HG02943 (cell line): ENCODE data around the gene MORN3.

Source experiments
- ATAC-seq: cut with Tn5 transposase; IDR thresholded peaks from one replicate; pipeline ENCODE4 v1.9.1; 2021; ENCODE audit warnings: mild to moderate bottlenecking, low read depth, moderate library complexity; ENCODE audit not compliant: unreplicated experiment

MORN3 gene

DNA sequence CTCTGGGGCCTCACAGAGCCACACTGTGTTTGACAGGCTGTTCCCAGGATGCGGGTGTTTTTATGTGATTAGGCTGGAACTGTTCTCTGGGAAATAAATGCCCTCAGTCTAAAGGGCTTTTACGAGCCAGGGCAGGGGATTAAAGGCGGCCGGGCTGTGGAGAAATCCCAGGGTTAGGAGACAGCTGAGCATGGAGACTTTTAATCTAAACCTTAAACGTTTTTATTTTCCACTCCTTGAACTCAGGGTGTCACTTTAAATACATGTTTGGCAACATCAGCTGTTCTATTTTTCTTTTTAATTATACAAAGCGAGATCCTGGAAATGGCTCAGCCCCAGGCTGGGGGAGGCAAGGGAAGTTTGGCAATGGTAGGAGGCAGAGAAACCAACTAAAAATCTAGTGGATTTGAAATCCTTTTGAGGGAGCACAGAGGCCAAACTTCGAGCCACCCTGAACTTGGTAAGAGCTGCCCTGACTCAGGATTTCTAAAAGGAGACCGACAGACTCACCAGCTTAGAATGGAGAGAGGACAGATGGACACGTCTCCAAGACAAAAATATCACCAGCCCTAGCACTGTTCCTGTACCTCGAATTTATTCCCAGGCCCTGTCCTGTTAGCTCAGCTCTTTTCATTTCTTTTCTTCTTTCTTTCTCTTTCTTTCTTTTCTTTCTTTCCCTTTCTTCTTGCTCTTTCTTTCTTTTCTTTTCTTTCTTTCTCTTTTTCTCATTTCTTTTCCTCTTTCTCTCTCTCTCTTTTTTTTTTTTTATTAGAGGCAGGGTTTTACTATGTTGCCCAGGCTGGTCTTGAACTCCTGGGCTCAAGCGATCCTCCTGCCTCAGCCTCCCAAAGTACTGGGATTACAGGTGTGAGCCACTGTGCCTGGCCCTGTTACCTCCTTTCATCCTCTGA, 59.0 kb downstream of the MORN3 start:
- no peak for ATAC-seq

DNA sequence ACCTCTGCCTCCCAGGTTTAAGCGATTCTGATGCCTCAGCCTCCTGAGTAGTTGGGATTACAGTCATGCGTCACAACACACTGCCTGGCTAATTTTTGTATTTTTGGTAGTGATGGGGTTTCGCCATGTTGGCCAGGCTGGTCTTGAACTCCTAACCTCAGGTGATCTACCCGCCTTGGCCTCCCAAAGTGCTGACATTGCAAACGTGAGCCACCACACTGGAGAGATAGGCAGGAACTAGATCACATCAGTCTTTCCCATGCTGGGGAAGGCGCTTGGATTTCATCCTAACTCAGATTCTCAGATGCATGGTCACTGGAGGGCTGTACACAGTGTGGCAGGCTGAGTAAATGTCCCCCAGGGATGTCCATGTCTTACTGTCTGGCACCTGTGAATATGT, 61.2 kb downstream of the MORN3 start:
- ATAC-seq: no peak

DNA sequence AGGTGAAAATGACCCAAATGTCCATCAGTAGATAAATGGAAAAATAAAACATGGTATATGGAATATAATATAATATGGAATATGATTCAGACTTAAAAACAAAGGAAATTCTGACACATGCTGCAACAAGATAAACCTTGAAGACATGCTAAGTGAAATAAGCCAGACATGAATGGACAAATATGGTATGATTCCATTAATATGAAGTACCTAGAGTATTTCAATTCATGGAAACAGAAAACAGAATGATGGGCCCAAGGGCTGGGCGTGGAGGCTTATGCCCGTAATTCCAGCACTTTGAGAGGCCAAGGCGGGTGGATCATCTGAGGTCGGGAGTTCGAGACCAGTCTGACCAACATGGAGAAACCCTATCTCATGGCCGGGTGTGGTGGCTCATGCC, 65.9 kb downstream of the MORN3 start:
- ATAC-seq: no peak

DNA sequence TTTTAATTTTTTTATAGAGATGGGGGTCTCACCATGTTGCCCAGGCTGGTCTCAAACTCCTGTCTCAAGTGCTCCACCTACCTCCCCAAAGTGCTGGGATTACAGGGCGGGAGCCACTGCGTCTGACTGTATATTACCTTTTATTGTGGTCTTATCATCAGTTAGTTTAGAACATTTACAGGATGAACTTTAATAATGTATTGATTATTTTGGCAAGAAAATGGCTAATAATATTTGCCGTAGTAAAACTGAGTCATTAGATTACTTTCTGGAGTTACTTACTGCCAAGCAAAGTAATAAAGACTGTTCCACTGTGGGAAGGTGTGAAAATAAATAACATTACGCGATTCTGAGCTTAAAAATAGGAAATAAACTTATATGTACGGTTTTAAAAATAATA, 66.7 kb downstream of the MORN3 start:
- no peak for ATAC-seq

- no peak for ATAC-seq
These were observed 68.6 kb downstream of the MORN3 start for GRCh38 chr12:121600702-121601336.
